Spleen (tissue), 11 donors: Measurements from ENCODE around the gene MGAT4A. TPM values are rescaled to one million over a fixed set of nuclear protein-coding genes. Genes with fewer than 3 reads are reported as not detected.

Experiments
- DNase-seq: peaks from one replicate; pipeline ENCODE4 v3.0.0-alpha.2; 2020
- H3K27ac ChIP-seq, 8 donors: fragments of 200-600 bp; sonication (generic) in 7 of 8; 1 replicate in 4 of 8; 2 replicates in 4 of 8; pipeline versions ENCODE4 v1.5.0 to v1.8.0; 2016 to 2021; ENCODE audit warnings: inconsistent platforms in 4 of 8, mild to moderate bottlenecking in 4 of 8, moderate library complexity in 1 of 8
- H3K27me3 ChIP-seq, 7 donors: fragments of 200-600 bp; sonication (generic) in 6 of 7; replicated peaks in 1 of 7; 1 replicate in 4 of 7; 2 replicates in 3 of 7; pipeline versions ENCODE4 v1.5.0 to v1.8.0; 2016 to 2021; ENCODE audit warnings: inconsistent platforms in 3 of 7, mild to moderate bottlenecking in 1 of 7
- H3K36me3 ChIP-seq, 6 donors: fragments of 200-600 bp; sonication (generic) in 5 of 6; 1 replicate in 4 of 6; 2 replicates in 2 of 6; pipeline versions ENCODE4 v1.5.0 to v1.8.0; 2016 to 2021; ENCODE audit warnings: inconsistent platforms in 2 of 6
- H3K4me1 ChIP-seq, 6 donors: fragments of 200-600 bp; sonication (generic) in 5 of 6; 1 replicate in 3 of 6; 2 replicates in 3 of 6; pipeline versions ENCODE4 v1.5.0 to v1.8.0; 2016 to 2021; ENCODE audit warnings: inconsistent platforms in 3 of 6
- H3K4me3 ChIP-seq, 8 donors: fragments of 200-600 bp; sonication (generic) in 7 of 8; 1 replicate in 4 of 8; 2 replicates in 4 of 8; pipeline versions ENCODE4 v1.5.0 to v1.8.0; 2016 to 2021; ENCODE audit warnings: inconsistent platforms in 4 of 8, mild to moderate bottlenecking in 4 of 8, moderate library complexity in 2 of 8
- H3K9me3 ChIP-seq, 8 donors: fragments of 200-600 bp; sonication (generic) in 7 of 8; 1 replicate in 4 of 8; 2 replicates in 4 of 8; pipeline versions ENCODE4 v1.5.0 to v1.8.0; 2016 to 2021; ENCODE audit warnings: inconsistent platforms in 4 of 8
- POLR2A ChIP-seq, 3 donors: fragments of 450-650 bp; IDR thresholded peaks; one replicate each; pipeline ENCODE4 v1.5.1; 2017; ENCODE audit warnings: antibody characterized with exemption in 3 of 3, mild to moderate bottlenecking in 1 of 3
- POLR2AphosphoS5 ChIP-seq, 3 donors: sonication (generic); formaldehyde crosslinking; IDR thresholded peaks; one replicate each; pipeline ENCODE4 v1.5.1; 2017; ENCODE audit warnings: antibody characterized with exemption in 3 of 3
- WGBS, 5 donors: extraction: QIAGEN DNeasy Blood & Tissue Kit in 3 of 5; methylation state at CpG; one replicate each; pipeline versions ENCODE4 v1.1.5 to v1.1.7; 2013 to 2018; 5-methylcytosine and 5-hydroxymethylcytosine counted together
- intact Hi-C: fragments of 100-400 bp; cut with DNase I; formaldehyde crosslinking; loops from one replicate; pipeline ENCODE4 v1.15.0; 2023; ENCODE audit warnings: low total_unique reads
- polyA plus RNA-seq, 3 donors: library from polyadenylated mRNA; stranded (reverse); fragments of 200-250 nt; gene quantifications; one replicate each; pipeline ENCODE4 v1.2.1, GENCODE V29; 2013
- total RNA-seq, 7 donors: library from RNA; depleted of rRNA in 3 of 7; stranded (reverse); fragments of >200 nt in 3 of 7; fragmentation: NEBNext Ultra II Directional in 4 of 7; extraction: Animal tissue kit (Norgen Biotek cat#: 25700) in 4 of 7; gene quantifications; one replicate each; pipeline versions ENCODE4 v1.1.0 to v1.2.1, GENCODE V29; 2016 to 2021
- TF ChIP-seq, protein P1 (sequence below), 11 experiments: fragments of 200-600 bp in 7 of 11; fragments of 450-650 bp in 4 of 11; sonication (generic) in 4 of 11; IDR thresholded peaks in 8 of 11; conservative IDR thresholded peaks in 3 of 11; 1 replicate in 7 of 11; 2 replicates in 4 of 11; pipeline versions ENCODE4 v1.4.0 to v1.8.0; 2016 to 2021; ENCODE audit warnings: antibody characterized with exemption in 11 of 11, inconsistent platforms in 4 of 11, mild to moderate bottlenecking in 1 of 11
- donor health status: healthy with polysubstance abuse.
- donor health status: DM: no; HTN: no; CAD: no; lungs with moderate emphysema.
- donor health status: DM: no; HTN: no; CAD: no.
- donor health status: Bipolar disorder and iron deficiency.
- donor health status: healthy.
- donor health status: DM: no; HTN: no; CAD: no.
- donor health status: DM: yes; HTN: yes; CAD: no.

The MGAT4A gene
- total and polyA plus RNA-seq, 10 donors: 5.7 to 45.9 (median 31.5) TPM

DNA sequence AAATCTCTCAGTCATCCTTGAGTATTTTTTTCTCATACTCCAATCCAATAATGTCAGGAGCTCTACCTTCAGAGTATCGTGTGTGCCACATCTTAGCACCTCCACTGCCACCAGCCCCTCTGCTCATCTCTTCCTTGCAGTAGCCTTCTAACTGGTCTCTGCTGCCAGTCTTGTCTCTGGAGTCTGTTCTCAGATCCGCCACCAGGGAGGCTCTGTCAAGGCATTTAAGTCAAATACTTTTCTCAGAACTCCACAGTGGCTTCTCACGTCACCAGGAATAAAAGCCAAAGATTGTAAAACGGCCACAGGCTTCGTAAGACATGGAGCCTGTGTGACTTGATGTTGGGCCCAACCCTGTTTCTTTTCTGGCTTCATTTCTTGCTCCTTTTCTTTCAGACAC is 115.5 kb downstream of the MGAT4A start:
- Histone ChIP-seq H3K27me3 (no peaks in the 10 kb centered on the region), H3K9me3 (no peaks in the 10 kb centered on the region), H3K4me3 (no peak overlapping the region), H3K4me1 (peaks cover 6 to 39% (median 15%) of the 10 kb centered on the region in 6 donors), H3K27ac (no peak overlapping the region), H3K36me3 (peaks cover 0 to 98% (median 62%) of the 10 kb centered on the region in 6 donors)
- DNase-seq: no peak
- TF ChIP-seq, protein P1, sequence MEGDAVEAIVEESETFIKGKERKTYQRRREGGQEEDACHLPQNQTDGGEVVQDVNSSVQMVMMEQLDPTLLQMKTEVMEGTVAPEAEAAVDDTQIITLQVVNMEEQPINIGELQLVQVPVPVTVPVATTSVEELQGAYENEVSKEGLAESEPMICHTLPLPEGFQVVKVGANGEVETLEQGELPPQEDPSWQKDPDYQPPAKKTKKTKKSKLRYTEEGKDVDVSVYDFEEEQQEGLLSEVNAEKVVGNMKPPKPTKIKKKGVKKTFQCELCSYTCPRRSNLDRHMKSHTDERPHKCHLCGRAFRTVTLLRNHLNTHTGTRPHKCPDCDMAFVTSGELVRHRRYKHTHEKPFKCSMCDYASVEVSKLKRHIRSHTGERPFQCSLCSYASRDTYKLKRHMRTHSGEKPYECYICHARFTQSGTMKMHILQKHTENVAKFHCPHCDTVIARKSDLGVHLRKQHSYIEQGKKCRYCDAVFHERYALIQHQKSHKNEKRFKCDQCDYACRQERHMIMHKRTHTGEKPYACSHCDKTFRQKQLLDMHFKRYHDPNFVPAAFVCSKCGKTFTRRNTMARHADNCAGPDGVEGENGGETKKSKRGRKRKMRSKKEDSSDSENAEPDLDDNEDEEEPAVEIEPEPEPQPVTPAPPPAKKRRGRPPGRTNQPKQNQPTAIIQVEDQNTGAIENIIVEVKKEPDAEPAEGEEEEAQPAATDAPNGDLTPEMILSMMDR (IDR thresholded peaks at IDR 0.05 in 8 of 11, conservative IDR thresholded peaks at IDR 0.05 in 3 of 11): no peak
- TF ChIP-seq POLR2A (IDR thresholded peaks at IDR 0.05) (no peak), POLR2AphosphoS5 (IDR thresholded peaks at IDR 0.05) (no peak)
- intact Hi-C loops: no loop called here
- 93 to 96% (median 94%) methylated on average over 5 of the region's 5 CpGs for WGBS, 5 donors

DNA sequence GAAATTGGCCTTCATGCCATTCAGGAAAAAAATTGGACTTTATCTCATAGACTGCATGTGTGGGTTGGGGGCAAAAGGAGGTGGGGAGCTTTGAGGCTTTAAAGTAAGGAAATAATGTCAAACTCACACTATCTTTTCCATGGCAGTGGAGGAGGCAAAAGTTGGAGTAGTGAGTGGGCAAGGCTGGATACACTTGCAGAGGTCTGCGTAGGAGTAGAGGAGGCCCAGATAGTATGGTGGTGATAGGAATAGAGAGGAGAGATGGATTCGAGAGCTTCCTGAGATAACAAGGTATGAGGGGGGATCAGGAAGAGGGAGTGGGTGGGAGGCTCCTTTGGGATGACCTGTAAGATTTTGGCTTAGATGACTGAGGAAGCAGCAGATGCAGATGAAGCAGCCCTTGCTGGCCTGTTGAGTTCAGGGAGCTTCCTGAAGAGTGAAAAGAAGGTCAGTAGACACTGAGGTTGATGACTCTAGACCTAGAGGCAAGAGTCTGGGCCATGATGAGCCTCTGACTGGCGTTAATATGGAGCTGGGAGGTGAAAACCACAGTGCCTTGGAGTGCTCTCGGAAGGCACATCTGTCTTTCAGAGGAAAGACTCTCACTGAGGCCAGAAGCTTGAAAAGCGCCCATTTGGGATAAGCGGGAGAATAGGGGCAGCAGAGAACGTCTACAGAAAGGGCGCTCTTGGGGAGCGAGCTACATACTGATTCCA is 116.8 kb downstream of the MGAT4A start:
- 93 to 99% (median 96%) methylated on average over 9 of the region's 9 CpGs for WGBS, 5 donors
- Histone ChIP-seq H3K36me3 (peaks cover 0 to 94% (median 62%) of the 10 kb centered on the region in 6 donors), H3K4me1 (peaks cover 17 to 52% (median 28%) of the 10 kb centered on the region in 6 donors), H3K27ac (peak overlapping the region in 1 of 8 donors; percentile 8), H3K27me3 (no peaks in the 10 kb centered on the region), H3K9me3 (no peaks in the 10 kb centered on the region), H3K4me3 (no peak overlapping the region)
- no peak for DNase-seq
- TF ChIP-seq, protein P1 (IDR thresholded peaks at IDR 0.05 in 8 of 11, conservative IDR thresholded peaks at IDR 0.05 in 3 of 11): no peak
- TF ChIP-seq POLR2A (IDR thresholded peaks at IDR 0.05) (no peak), POLR2AphosphoS5 (IDR thresholded peaks at IDR 0.05) (no peak)
- intact Hi-C loops: no loop called here

DNA sequence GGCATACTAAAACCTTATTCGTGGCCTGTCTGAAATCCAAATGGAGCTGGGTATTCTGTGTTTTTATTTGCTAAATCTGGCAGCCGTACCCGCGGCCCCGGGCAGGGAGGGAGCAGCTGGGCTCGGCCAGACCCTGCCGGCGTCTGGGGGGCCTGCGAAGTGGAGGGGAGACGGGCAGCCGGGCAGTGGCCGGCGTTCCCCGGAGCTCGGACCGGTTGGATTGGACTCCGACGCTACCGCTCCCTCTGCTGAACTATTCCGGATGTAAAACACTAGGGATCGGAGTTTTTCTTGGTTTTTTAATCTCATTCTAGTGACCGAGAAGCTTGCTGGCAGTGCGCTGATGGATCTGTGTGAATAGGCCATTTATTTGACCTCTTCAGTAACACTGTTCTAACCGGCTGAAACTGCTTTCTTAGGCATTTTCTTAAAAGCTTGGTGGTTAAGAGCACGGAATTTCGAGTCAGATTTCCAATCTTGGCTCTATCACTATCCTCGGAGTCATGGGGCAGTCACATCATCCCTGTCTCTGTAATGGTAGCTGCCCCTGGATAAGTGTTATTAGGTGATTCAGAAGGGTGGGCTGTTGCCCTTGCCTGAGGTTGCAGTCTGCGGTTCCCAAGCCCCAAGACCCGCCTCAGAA is 121.8 kb downstream of the MGAT4A start:
- intact Hi-C loops: no loop called here
- 3 to 6% (median 4%) methylated on average over 20 to 29 of the region's 29 CpGs for WGBS, 5 donors
- Histone ChIP-seq H3K36me3 (peaks cover 0 to 55% (median 26%) of the 10 kb centered on the region in 6 donors), H3K4me1 (peaks cover 34 to 89% (median 63%) of the 10 kb centered on the region in 6 donors), H3K27me3 (no peaks in the 10 kb centered on the region), H3K27ac (peak overlapping the region; percentile 94 to 98 (median 96)), H3K4me3 (peak overlapping the region; percentile 56 to 99 (median 92)), H3K9me3 (no peaks in the 10 kb centered on the region)
- TF ChIP-seq, protein P1 (IDR thresholded peaks at IDR 0.05 in 8 of 11, conservative IDR thresholded peaks at IDR 0.05 in 3 of 11): no peak
- no peak for TF ChIP-seq POLR2AphosphoS5 (IDR thresholded peaks at IDR 0.05)
- DNase-seq: peak; percentile 85
